Measurements from ENCODE around the gene FLT4. TPM values are rescaled to one million over a fixed set of nuclear protein-coding genes. Genes with fewer than 3 reads are reported as not detected.

The FLT4 gene
- total RNA-seq, 2 experiments from 2014 or later, result not detected

DNA sequence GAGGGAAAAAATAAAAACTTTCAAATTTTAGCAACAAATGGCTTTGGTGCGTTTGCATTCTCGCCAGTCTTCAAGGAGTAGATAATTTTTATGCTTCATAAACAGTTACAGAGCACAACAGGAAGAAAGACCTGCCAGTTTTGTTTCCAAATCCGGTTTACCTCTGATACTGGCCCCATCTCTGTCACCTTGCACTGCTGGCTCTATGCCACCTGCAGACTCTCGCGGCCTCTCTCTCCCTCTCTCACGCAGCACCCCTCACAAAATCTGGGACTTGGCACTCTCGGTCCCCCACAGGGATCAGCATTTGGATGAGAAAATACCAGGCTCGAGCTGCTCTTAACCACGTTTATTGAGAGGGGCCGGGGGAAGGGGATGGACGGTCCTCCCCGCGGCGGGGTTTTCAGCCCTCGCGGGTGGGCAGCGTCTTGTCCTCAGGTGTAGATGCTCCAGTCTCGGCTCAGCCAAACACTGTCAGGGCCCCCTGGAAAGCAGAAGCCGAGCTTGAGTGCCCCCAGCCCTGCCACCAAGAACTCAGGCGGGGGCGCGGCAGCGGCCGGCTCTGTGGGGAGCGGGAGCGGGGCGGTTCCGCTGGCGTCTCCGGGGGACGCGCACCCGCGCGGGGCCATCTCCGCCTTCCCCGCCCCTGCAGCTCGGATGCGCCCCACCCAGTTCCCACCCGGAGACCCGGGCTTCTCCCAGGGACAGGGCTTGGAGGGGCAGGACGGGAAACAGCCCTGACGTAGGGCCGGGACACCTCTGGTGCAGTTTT lies 59.4 kb downstream of the FLT4 start:
- Histone ChIP-seq H3K4me1 (ENCODE audit: insufficient read depth, low read length, poor library complexity, severe bottlenecking) (no peaks in the 10 kb centered on the region), H3K9me3 (ENCODE audit: low read length) (no peaks in the 10 kb centered on the region), H3K9me2 (ENCODE audit: insufficient read depth, low read length) (no peaks in the 10 kb centered on the region), H2AFZ (ENCODE audit: low read length) (no peak overlapping the region), H4K20me1 (ENCODE audit: insufficient read depth, low read length) (no peaks in the 10 kb centered on the region), H3K36me3 (ENCODE audit: insufficient read depth, low read length) (no peaks in the 10 kb centered on the region), H3K27ac (ENCODE audit: low read depth, low read length, poor library complexity, severe bottlenecking) (no peak overlapping the region), H3K79me2 (ENCODE audit: insufficient read depth, low read depth, low read length) (no peaks in the 10 kb centered on the region), H3K4me3 (ENCODE audit: low read depth, low read length, poor library complexity, severe bottlenecking) (no peak overlapping the region), H3K4me2 (ENCODE audit: low read length) (no peak overlapping the region)
- POLR2A ChIA-PET, result no interaction called here
- DNase-seq (ENCODE audit: low spot score), result peak; percentile 6
- CTCF ChIA-PET (ENCODE audit: unreplicated experiment), result no interaction called here
- intact Hi-C loops (cut with micrococcal nuclease; ENCODE audit: unreplicated experiment), result no loop called here
- no TSS peak for BruUV-seq (replicated peaks)
- TF ChIP-seq, protein P1, sequence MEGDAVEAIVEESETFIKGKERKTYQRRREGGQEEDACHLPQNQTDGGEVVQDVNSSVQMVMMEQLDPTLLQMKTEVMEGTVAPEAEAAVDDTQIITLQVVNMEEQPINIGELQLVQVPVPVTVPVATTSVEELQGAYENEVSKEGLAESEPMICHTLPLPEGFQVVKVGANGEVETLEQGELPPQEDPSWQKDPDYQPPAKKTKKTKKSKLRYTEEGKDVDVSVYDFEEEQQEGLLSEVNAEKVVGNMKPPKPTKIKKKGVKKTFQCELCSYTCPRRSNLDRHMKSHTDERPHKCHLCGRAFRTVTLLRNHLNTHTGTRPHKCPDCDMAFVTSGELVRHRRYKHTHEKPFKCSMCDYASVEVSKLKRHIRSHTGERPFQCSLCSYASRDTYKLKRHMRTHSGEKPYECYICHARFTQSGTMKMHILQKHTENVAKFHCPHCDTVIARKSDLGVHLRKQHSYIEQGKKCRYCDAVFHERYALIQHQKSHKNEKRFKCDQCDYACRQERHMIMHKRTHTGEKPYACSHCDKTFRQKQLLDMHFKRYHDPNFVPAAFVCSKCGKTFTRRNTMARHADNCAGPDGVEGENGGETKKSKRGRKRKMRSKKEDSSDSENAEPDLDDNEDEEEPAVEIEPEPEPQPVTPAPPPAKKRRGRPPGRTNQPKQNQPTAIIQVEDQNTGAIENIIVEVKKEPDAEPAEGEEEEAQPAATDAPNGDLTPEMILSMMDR (conservative IDR thresholded peaks at IDR 0.05; ENCODE audit: low read length), result no peak
- no peak for TF ChIP-seq EZH2phosphoT487 (IDR thresholded peaks at IDR 0.05; ENCODE audit: borderline replicate concordance, low read depth, low read length)

DNA sequence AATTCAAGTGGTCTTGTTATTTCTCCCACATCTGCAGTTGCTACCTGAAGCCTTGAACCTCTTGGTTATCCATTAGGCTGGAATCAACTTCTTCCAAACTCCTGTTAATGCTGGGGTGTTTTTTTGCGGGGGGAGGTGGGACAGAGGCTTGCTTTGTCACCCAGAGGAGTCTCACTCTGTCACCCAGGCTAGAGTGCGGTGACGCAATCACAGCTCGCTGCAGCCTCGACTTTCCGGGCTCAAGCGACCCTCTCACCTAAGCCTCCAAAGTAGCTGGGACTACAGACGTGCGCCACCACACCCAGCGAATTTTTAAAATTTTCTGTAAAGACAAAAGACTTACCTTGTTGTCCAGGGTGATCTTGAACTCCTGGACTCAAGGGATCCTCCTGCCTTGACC lies 62.5 kb downstream of the FLT4 start:
- H4K20me1 ChIP-seq (ENCODE audit: insufficient read depth, low read length), result no peaks in the 10 kb centered on the region
- no peaks in the 10 kb centered on the region for H3K36me3 ChIP-seq (ENCODE audit: insufficient read depth, low read length)
- H3K79me2 ChIP-seq (ENCODE audit: insufficient read depth, low read depth, low read length), result no peaks in the 10 kb centered on the region
- BruUV-seq (replicated peaks), result no TSS peak
- no peak overlapping the region for H3K4me2 ChIP-seq (ENCODE audit: low read length)
- ChIA-PET CTCF (ENCODE audit: unreplicated experiment) (no interaction called here), POLR2A (interaction anchor here (0.6 to 0.7 kb wide), 2 partner anchors 29 to 162 kb away, joined by 5 read pairs; no protein-coding TSS in a partner anchor)
- H3K27ac ChIP-seq (ENCODE audit: low read depth, low read length, poor library complexity, severe bottlenecking), result no peak overlapping the region
- no peaks in the 10 kb centered on the region for H3K4me1 ChIP-seq (ENCODE audit: insufficient read depth, low read length, poor library complexity, severe bottlenecking)
- H3K4me3 ChIP-seq (ENCODE audit: low read depth, low read length, poor library complexity, severe bottlenecking), result no peak overlapping the region
- H2AFZ ChIP-seq (ENCODE audit: low read length), result no peak overlapping the region
- H3K9me2 ChIP-seq (ENCODE audit: insufficient read depth, low read length), result no peaks in the 10 kb centered on the region
- intact Hi-C loops (cut with micrococcal nuclease; ENCODE audit: unreplicated experiment), result no loop called here
- no peaks in the 10 kb centered on the region for H3K9me3 ChIP-seq (ENCODE audit: low read length)
- DNase-seq (ENCODE audit: low spot score), result no peak
- TF ChIP-seq, protein P1 (conservative IDR thresholded peaks at IDR 0.05; ENCODE audit: low read length), result no peak
- TF ChIP-seq EZH2phosphoT487 (IDR thresholded peaks at IDR 0.05; ENCODE audit: borderline replicate concordance, low read depth, low read length), result no peak

DNA sequence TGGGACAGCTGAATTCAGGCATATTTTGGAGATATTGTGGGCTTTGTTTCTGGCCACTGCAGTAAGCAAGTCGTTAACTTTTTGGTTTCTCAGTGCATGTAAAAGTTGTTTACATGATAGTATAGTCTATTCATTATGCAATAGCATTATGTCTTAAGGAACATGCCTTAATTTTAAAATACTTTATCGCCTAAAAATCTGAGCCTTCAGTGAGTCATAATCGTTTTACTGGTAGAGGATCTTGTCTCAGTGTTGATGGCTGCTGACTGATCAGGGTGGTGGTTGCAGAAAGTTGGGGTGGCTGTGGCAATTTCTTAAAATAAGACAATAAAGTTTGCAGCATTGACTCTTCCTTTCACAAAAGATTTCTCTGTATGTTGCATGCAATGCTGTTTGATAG lies 63.2 kb downstream of the FLT4 start:
- BruUV-seq (replicated peaks), result no TSS peak
- intact Hi-C loops (cut with micrococcal nuclease; ENCODE audit: unreplicated experiment), result no loop called here

More for the DNA sequence above, 63.2 kb downstream of the FLT4 start:
- ChIA-PET CTCF (ENCODE audit: unreplicated experiment) (no interaction called here), POLR2A (interaction anchor here (0.9 kb wide), 1 partner anchor 9 kb away, joined by 3 read pairs; no protein-coding TSS in a partner anchor)
- Histone ChIP-seq H2AFZ (ENCODE audit: low read length) (no peak overlapping the region), H3K9me3 (ENCODE audit: low read length) (no peaks in the 10 kb centered on the region), H3K79me2 (ENCODE audit: insufficient read depth, low read depth, low read length) (no peaks in the 10 kb centered on the region), H3K4me1 (ENCODE audit: insufficient read depth, low read length, poor library complexity, severe bottlenecking) (no peaks in the 10 kb centered on the region), H4K20me1 (ENCODE audit: insufficient read depth, low read length) (no peaks in the 10 kb centered on the region), H3K4me2 (ENCODE audit: low read length) (no peak overlapping the region), H3K9me2 (ENCODE audit: insufficient read depth, low read length) (no peaks in the 10 kb centered on the region), H3K27ac (ENCODE audit: low read depth, low read length, poor library complexity, severe bottlenecking) (no peak overlapping the region), H3K36me3 (ENCODE audit: insufficient read depth, low read length) (no peaks in the 10 kb centered on the region), H3K4me3 (ENCODE audit: low read depth, low read length, poor library complexity, severe bottlenecking) (no peak overlapping the region)
- no peak for DNase-seq (ENCODE audit: low spot score)
- no peak for TF ChIP-seq EZH2phosphoT487 (IDR thresholded peaks at IDR 0.05; ENCODE audit: borderline replicate concordance, low read depth, low read length)
- TF ChIP-seq, protein P1 (conservative IDR thresholded peaks at IDR 0.05; ENCODE audit: low read length), result no peak
